Testis (tissue), 2 donors: ENCODE data around the gene COL13A1.

Experiments
- CTCF ChIP-seq, 3 experiments: fragments of 450-650 bp in 2 of 3; fragments of 200-600 bp in 1 of 3; sonication (generic) in 1 of 3; IDR thresholded peaks; one replicate each; pipeline ENCODE4 v1.5.1; 2016 to 2019; ENCODE audit warnings: antibody characterized with exemption in 3 of 3, mild to moderate bottlenecking in 2 of 3, moderate library complexity in 1 of 3
- POLR2A ChIP-seq: fragments of 450-650 bp; IDR thresholded peaks from one replicate; pipeline ENCODE4 v1.6.1; 2017; ENCODE audit warnings: antibody characterized with exemption, mild to moderate bottlenecking, moderate library complexity

GRCh38 chr10:70000262-70000661 is 198.6 kb downstream of the COL13A1 start:
- TF ChIP-seq CTCF (IDR thresholded peaks at IDR 0.05) (no peak), POLR2A (no peak)
